Lower leg skin (tissue), 3 donors: Measurements from ENCODE around the gene ADARB2.

Source experiments
- CTCF ChIP-seq, 3 donors: fragments of 450-650 bp; IDR thresholded peaks; one replicate each; pipeline ENCODE4 v1.5.1; 2016; ENCODE audit warnings: antibody characterized with exemption in 3 of 3, mild to moderate bottlenecking in 3 of 3, moderate library complexity in 2 of 3
- POLR2A ChIP-seq, 2 donors: fragments of 450-650 bp; IDR thresholded peaks; one replicate each; pipeline ENCODE4 v1.6.1; 2016 to 2017; ENCODE audit warnings: antibody characterized with exemption in 2 of 2, mild to moderate bottlenecking in 1 of 2, moderate library complexity in 1 of 2

- TF ChIP-seq POLR2A (IDR thresholded peaks at IDR 0.05) (no peak), CTCF (IDR thresholded peaks at IDR 0.05) (no peak)
Measured at GRCh38 chr10:1498746-1499358, 238.5 kb downstream of the ADARB2 start.
